Keratinocyte (primary cell): ENCODE measurements around the gene NXPE4.

Experiments used
- EZH2 ChIP-seq: IDR thresholded peaks from one replicate; pipeline ENCODE4 v1.6.1; 2012; ENCODE audit warnings: inconsistent platforms, mild to moderate bottlenecking, low read length, moderate library complexity
- TF ChIP-seq, protein P1 (sequence below), 3 experiments: IDR thresholded peaks in 1 of 3; conservative IDR thresholded peaks in 1 of 3; optimal IDR thresholded peaks in 1 of 3; 2 replicates in 2 of 3; 3 replicates in 1 of 3; pipeline versions ENCODE3 to v1.5.1; 2011; ENCODE audit warnings: low read length in 3 of 3, mild to moderate bottlenecking in 3 of 3, moderate library complexity in 2 of 3, control low read depth in 1 of 3, inconsistent platforms in 1 of 3; ENCODE audit not compliant: insufficient read depth in 2 of 3; ENCODE audit errors: extremely low read depth in 1 of 3

DNA sequence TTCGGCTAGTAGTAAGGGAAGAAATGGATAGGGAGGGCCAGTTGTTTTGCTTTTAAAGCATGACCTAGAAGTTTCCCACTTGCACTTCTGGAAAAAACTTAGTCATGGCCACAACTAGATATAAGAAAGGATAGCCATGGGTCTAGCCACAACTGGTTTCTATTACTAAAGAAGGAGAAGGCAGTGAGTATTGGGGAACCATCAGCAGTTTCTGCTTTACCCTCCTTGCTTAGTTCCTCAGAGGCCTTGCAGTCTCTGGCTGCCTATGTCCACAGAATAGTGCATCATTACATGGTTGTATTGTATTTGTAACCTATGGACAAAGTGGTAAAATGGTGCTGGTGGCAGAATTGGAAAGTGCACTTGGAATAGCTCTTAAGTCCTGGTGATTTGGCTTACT, 71.5 kb downstream of the NXPE4 start:
- TF ChIP-seq, protein P1, sequence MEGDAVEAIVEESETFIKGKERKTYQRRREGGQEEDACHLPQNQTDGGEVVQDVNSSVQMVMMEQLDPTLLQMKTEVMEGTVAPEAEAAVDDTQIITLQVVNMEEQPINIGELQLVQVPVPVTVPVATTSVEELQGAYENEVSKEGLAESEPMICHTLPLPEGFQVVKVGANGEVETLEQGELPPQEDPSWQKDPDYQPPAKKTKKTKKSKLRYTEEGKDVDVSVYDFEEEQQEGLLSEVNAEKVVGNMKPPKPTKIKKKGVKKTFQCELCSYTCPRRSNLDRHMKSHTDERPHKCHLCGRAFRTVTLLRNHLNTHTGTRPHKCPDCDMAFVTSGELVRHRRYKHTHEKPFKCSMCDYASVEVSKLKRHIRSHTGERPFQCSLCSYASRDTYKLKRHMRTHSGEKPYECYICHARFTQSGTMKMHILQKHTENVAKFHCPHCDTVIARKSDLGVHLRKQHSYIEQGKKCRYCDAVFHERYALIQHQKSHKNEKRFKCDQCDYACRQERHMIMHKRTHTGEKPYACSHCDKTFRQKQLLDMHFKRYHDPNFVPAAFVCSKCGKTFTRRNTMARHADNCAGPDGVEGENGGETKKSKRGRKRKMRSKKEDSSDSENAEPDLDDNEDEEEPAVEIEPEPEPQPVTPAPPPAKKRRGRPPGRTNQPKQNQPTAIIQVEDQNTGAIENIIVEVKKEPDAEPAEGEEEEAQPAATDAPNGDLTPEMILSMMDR (optimal IDR thresholded peaks at IDR 0.05 in 1 of 3, IDR thresholded peaks at IDR 0.05 in 1 of 3, conservative IDR thresholded peaks at IDR 0.05 in 1 of 3; ENCODE audit: extremely low read depth in 1 of 3, insufficient read depth in 2 of 3, low read length in 3 of 3): no peak
- no peak for TF ChIP-seq EZH2
